H9 (cell line): ENCODE measurements around the gene TRPM5. TPM values are rescaled to one million over a fixed set of nuclear protein-coding genes. Genes with fewer than 3 reads are reported as not detected.

Source experiments
- DNase-seq: peaks from one replicate; pipeline ENCODE4 v3.0.0-alpha.2; 2017
- H2AFZ ChIP-seq: one replicate; pipeline ENCODE4 v1.6.1; 2013; ENCODE audit warnings: mild to moderate bottlenecking, low read length, control low read depth, moderate library complexity
- H2AK5ac ChIP-seq: 2 replicates; pipeline ENCODE4 v1.6.1; 2013; ENCODE audit warnings: low read length, control low read depth, mixed read lengths; ENCODE audit not compliant: insufficient read length
- H2BK120ac ChIP-seq: one replicate; pipeline ENCODE4 v1.6.1; 2013; ENCODE audit warnings: low read depth, mild to moderate bottlenecking, low read length, control low read depth, inconsistent platforms; ENCODE audit not compliant: poor library complexity, severe bottlenecking
- H2BK12ac ChIP-seq: 2 replicates; pipeline ENCODE4 v1.6.1; 2013; ENCODE audit warnings: low read length, control low read depth, mixed read lengths, low read depth; ENCODE audit not compliant: insufficient read length
- H2BK15ac ChIP-seq: 2 replicates; pipeline ENCODE4 v1.6.1; 2013; ENCODE audit warnings: low read depth, low read length, control low read depth
- H2BK20ac ChIP-seq: one replicate; pipeline ENCODE4 v1.6.1; 2013; ENCODE audit warnings: low read depth, mild to moderate bottlenecking, low read length, control low read depth, inconsistent platforms; ENCODE audit not compliant: poor library complexity, severe bottlenecking
- H2BK5ac ChIP-seq: 2 replicates; pipeline ENCODE4 v1.6.1; 2013; ENCODE audit warnings: low read length, control low read depth, mixed read lengths; ENCODE audit not compliant: insufficient read length
- H3K14ac ChIP-seq: 2 replicates; pipeline ENCODE4 v1.6.1; 2013; ENCODE audit warnings: low read length, control low read depth; ENCODE audit not compliant: insufficient read depth
- H3K18ac ChIP-seq: 2 replicates; pipeline ENCODE4 v1.6.1; 2013; ENCODE audit warnings: low read depth, mild to moderate bottlenecking, mixed read lengths, low read length, control low read depth; ENCODE audit not compliant: insufficient read length
- H3K23ac ChIP-seq: 2 replicates; pipeline ENCODE4 v1.6.1; 2013; ENCODE audit warnings: low read length, control low read depth, mixed read lengths, low read depth; ENCODE audit not compliant: insufficient read length
- H3K23me2 ChIP-seq: 2 replicates; pipeline ENCODE4 v1.6.1; 2013; ENCODE audit warnings: low read depth, mild to moderate bottlenecking, mixed read lengths, low read length, control low read depth; ENCODE audit not compliant: insufficient read length, poor library complexity, severe bottlenecking
- H3K27ac ChIP-seq: 2 replicates; pipeline ENCODE4 v1.5.1; 2013; ENCODE audit warnings: low read length, control low read depth, mixed read lengths, low read depth; ENCODE audit not compliant: insufficient read length
- H3K27me3 ChIP-seq: 2 replicates; pipeline ENCODE4 v1.6.1; 2013; ENCODE audit warnings: low read length, control low read depth, inconsistent platforms; ENCODE audit not compliant: insufficient read depth
- H3K4ac ChIP-seq: 2 replicates; pipeline ENCODE4 v1.6.1; 2013; ENCODE audit warnings: low read depth, mild to moderate bottlenecking, control low read depth, inconsistent platforms, low read length, moderate library complexity
- H3K4me1 ChIP-seq: 2 replicates; pipeline ENCODE4 v1.6.1; 2013; ENCODE audit warnings: low read length, control low read depth, inconsistent platforms; ENCODE audit not compliant: insufficient read depth
- H3K4me2 ChIP-seq: 2 replicates; pipeline ENCODE4 v1.6.1; 2013; ENCODE audit warnings: low read length, control low read depth, mixed read lengths; ENCODE audit not compliant: insufficient read length, insufficient read depth
- H3K56ac ChIP-seq: 2 replicates; pipeline ENCODE4 v1.6.1; 2013; ENCODE audit warnings: low read depth, mild to moderate bottlenecking, mixed read lengths, low read length, control low read depth; ENCODE audit not compliant: insufficient read length
- H3K79me1 ChIP-seq: 2 replicates; pipeline ENCODE4 v1.6.1; 2013; ENCODE audit warnings: low read depth, mild to moderate bottlenecking, moderate library complexity, low read length, control low read depth, inconsistent platforms; ENCODE audit not compliant: insufficient read depth, poor library complexity, severe bottlenecking
- H3K79me2 ChIP-seq: 2 replicates; pipeline ENCODE4 v1.6.1; 2013; ENCODE audit warnings: low read length, control low read depth, inconsistent platforms; ENCODE audit not compliant: insufficient read depth
- H3K9ac ChIP-seq: 2 replicates; pipeline ENCODE4 v1.6.1; 2013; ENCODE audit warnings: low read length, control low read depth, mixed read lengths; ENCODE audit not compliant: insufficient read length; ENCODE audit errors: extremely low read depth
- H3K9me3 ChIP-seq: one replicate; pipeline ENCODE4 v1.6.1; 2013; ENCODE audit warnings: low read depth, low read length, inconsistent platforms; ENCODE audit not compliant: control insufficient read depth
- H3T11ph ChIP-seq: one replicate; pipeline ENCODE4 v1.6.1; 2013; ENCODE audit warnings: mild to moderate bottlenecking, low read length, control low read depth, inconsistent platforms
- H4K20me1 ChIP-seq: one replicate; pipeline ENCODE4 v1.6.1; 2013; ENCODE audit not compliant: control insufficient read depth, insufficient read length, insufficient read depth
- H4K5ac ChIP-seq: 2 replicates; pipeline ENCODE4 v1.6.1; 2013; ENCODE audit warnings: low read depth, mild to moderate bottlenecking, mixed read lengths, low read length, control low read depth; ENCODE audit not compliant: insufficient read length
- H4K8ac ChIP-seq: replicated peaks from 2 replicates; pipeline ENCODE4 v1.6.1; 2013; ENCODE audit warnings: low read length, control low read depth, mixed read lengths, low read depth; ENCODE audit not compliant: insufficient read length
- H4K91ac ChIP-seq: 2 replicates; pipeline ENCODE4 v1.6.1; 2013; ENCODE audit warnings: low read depth, mild to moderate bottlenecking, moderate library complexity, mixed read lengths, low read length, control low read depth; ENCODE audit not compliant: insufficient read length
- H3K27ac Mint-ChIP-seq, 3 experiments: 2 replicates in 2 of 3; 3 replicates in 1 of 3; pipeline ENCODE4 v1.8.0; 2020 to 2021; ENCODE audit warnings: mixed read lengths in 3 of 3, mild to moderate bottlenecking in 1 of 3, moderate library complexity in 1 of 3
- H3K27me3 Mint-ChIP-seq: 2 replicates; pipeline ENCODE4 v1.8.0; 2021; ENCODE audit warnings: low read depth, mild to moderate bottlenecking, moderate library complexity, mixed read lengths
- H3K36me3 Mint-ChIP-seq, 3 experiments: 2 replicates in 2 of 3; 3 replicates in 1 of 3; pipeline ENCODE4 v1.8.0; 2020 to 2021; ENCODE audit warnings: low read depth in 3 of 3, mixed read lengths in 3 of 3; ENCODE audit not compliant: insufficient read depth in 1 of 3
- H3K4me1 Mint-ChIP-seq, 2 experiments: 2 replicates each; pipeline ENCODE4 v1.8.0; 2020; ENCODE audit warnings: mixed read lengths in 2 of 2
- H3K4me3 Mint-ChIP-seq, 2 experiments: 2 replicates in 1 of 2; 3 replicates in 1 of 2; pipeline ENCODE4 v1.8.0; 2020 to 2021; ENCODE audit warnings: mild to moderate bottlenecking in 2 of 2, mixed read lengths in 2 of 2, moderate library complexity in 1 of 2
- H3K9me3 Mint-ChIP-seq, 2 experiments: 2 replicates in 1 of 2; 3 replicates in 1 of 2; pipeline ENCODE4 v1.8.0; 2020; ENCODE audit warnings: mild to moderate bottlenecking in 2 of 2, mixed read lengths in 2 of 2, moderate library complexity in 1 of 2
- CTCF ChIP-seq: fragments of 200-600 bp; sonication (generic); conservative IDR thresholded peaks from 3 replicates; pipeline ENCODE4 v1.8.0; 2021; ENCODE audit warnings: antibody characterized with exemption, mild to moderate bottlenecking
- WGBS: extraction: QIAGEN DNeasy Blood & Tissue Kit; methylation state at CpG from one replicate; pipeline ENCODE4 v1.1.7; 2013; ENCODE audit warnings: missing lambda C conversion rate, low lambda C conversion rate, mixed read lengths; ENCODE audit not compliant: insufficient read length; ENCODE audit errors: extremely low coverage; 5-methylcytosine and 5-hydroxymethylcytosine counted together
- total RNA-seq: library from RNA; stranded (reverse); gene quantifications from 2 replicates; pipeline ENCODE4 v1.2.1, GENCODE V29; 2021

The TRPM5 gene
- total RNA-seq, 1 experiment from 2014 or later, result 0.09 TPM

- H3K9me3 ChIP-seq, result no peaks in the 10 kb centered on the region
- H4K20me1 ChIP-seq, result no peaks in the 10 kb centered on the region
- no peaks in the 10 kb centered on the region for H3K23me2 ChIP-seq
- no peak overlapping the region for H2BK15ac ChIP-seq
- H3K14ac ChIP-seq, result no peak overlapping the region; the same call in 1 of the 2 replicates
- H2BK5ac ChIP-seq, result no peak overlapping the region
- no peak overlapping the region for H4K91ac ChIP-seq
- H3K27me3 Mint-ChIP-seq, result peaks cover 15% of the 10 kb centered on the region
- no CpG with 5 or more reads among the region's 26 CpGs for WGBS
- H2BK120ac ChIP-seq, result no peak overlapping the region
- H3K36me3 Mint-ChIP-seq, result no peaks in the 10 kb centered on the region
- H3K56ac ChIP-seq, result no peak overlapping the region
- no peak for TF ChIP-seq CTCF
- H2BK12ac ChIP-seq, result no peak overlapping the region
- no peak overlapping the region for H4K8ac ChIP-seq
- H3K9ac ChIP-seq, result no peak overlapping the region
- H3T11ph ChIP-seq, result no peak overlapping the region
- no peaks in the 10 kb centered on the region; a peak in 1 of 5 replicates for H3K9me3 Mint-ChIP-seq
- no peak for DNase-seq
- no peak overlapping the region for H3K18ac ChIP-seq
- H3K79me1 ChIP-seq, result no peaks in the 10 kb centered on the region
- no peak overlapping the region for H3K23ac ChIP-seq
- no peaks in the 10 kb centered on the region for H3K27me3 ChIP-seq
- no peak overlapping the region for H3K27ac Mint-ChIP-seq
- H3K4me1 ChIP-seq, result no peaks in the 10 kb centered on the region
- H2AFZ ChIP-seq, result no peak overlapping the region
- H3K79me2 ChIP-seq, result no peaks in the 10 kb centered on the region
- no peak overlapping the region for H4K5ac ChIP-seq
- no peak overlapping the region for H3K4me3 Mint-ChIP-seq
- no peak overlapping the region for H3K4ac ChIP-seq
- no peak overlapping the region for H2BK20ac ChIP-seq
- no peaks in the 10 kb centered on the region; a peak in 1 of 4 replicates for H3K4me1 Mint-ChIP-seq
- H2AK5ac ChIP-seq, result no peak overlapping the region
- H3K27ac ChIP-seq, result no peak overlapping the region
- no peak overlapping the region for H3K4me2 ChIP-seq
Observed at GRCh38 chr11:2423157-2424025, 20.9 kb downstream of the TRPM5 start.
